LHCN-M2 (cell line): ENCODE results near the gene TIGD7. TPM values are rescaled to one million over a fixed set of nuclear protein-coding genes. Genes with fewer than 3 reads are reported as not detected.

ENCODE experiments used
- total RNA-seq: library from RNA; depleted of rRNA; stranded (reverse); fragments of >200 nt; gene quantifications from 2 replicates; pipeline ENCODE4 v1.2.3, GENCODE V29; 2014; rRNA removed

TIGD7 gene
- total RNA-seq, 1 experiment from 2014 or later, result 2.3 TPM

Other genes starting within 250 kb of the TIGD7 start
- gene IL32, start 239.8 kb downstream of the TIGD7 start, total RNA-seq, result 9.6 and 12.3 TPM in 2 replicates
- gene ZSCAN10, start 206.1 kb downstream of the TIGD7 start, total RNA-seq, result not detected in 2 replicates
- gene ZNF205, start 192.8 kb downstream of the TIGD7 start, total RNA-seq, result 17.0 and 19.2 TPM in 2 replicates
- 4.6 and 4.7 TPM in 2 replicates for gene ZNF213, start 170.4 kb downstream of the TIGD7 start, total RNA-seq
- not detected in 2 replicates for gene OR1F1, start 117.2 kb downstream of the TIGD7 start, total RNA-seq
- gene ZNF200, start 70.3 kb downstream of the TIGD7 start, total RNA-seq, result 10.4 and 11.9 TPM in 2 replicates
- gene MEFV, start 48.8 kb downstream of the TIGD7 start, total RNA-seq, result 0.06 TPM in 1 of 2 replicates, not detected in the other
- 35.5 and 43.5 TPM in 2 replicates for gene ZNF263, start 21.9 kb downstream of the TIGD7 start, total RNA-seq
- gene ZNF75A, start 67 bp upstream of the TIGD7 start, total RNA-seq, result 15.8 and 18.7 TPM in 2 replicates
- 0.17 TPM in 1 of 2 replicates, not detected in the other for gene OR2C1, start 50.5 kb upstream of the TIGD7 start, total RNA-seq
- 9.4 and 14.5 TPM in 2 replicates for gene ZSCAN32, start 95.6 kb upstream of the TIGD7 start, total RNA-seq
- gene ZNF174, start 95.8 kb upstream of the TIGD7 start, total RNA-seq, result 10.7 and 13.4 TPM in 2 replicates
- gene ZNF597, start 138.1 kb upstream of the TIGD7 start, total RNA-seq, result 1.9 TPM in 2 replicates
- gene NAA60, start 138.2 kb upstream of the TIGD7 start, total RNA-seq, result 10.5 and 50.2 TPM in 2 replicates
- not detected in 2 replicates for gene C16orf90, start 190.1 kb upstream of the TIGD7 start, total RNA-seq
- 17.8 and 18.8 TPM in 2 replicates for gene CLUAP1, start 195.6 kb upstream of the TIGD7 start, total RNA-seq